BE2C (cell line): Measurements from ENCODE around the gene SYCN. TPM values are rescaled to one million over a fixed set of nuclear protein-coding genes. Genes with fewer than 3 reads are reported as not detected.

ENCODE experiments used
- DNase-seq: peaks from one replicate; pipeline ENCODE4 v3.0.0-alpha.2; 2020
- H3K27me3 ChIP-seq: fragments of 250-450 bp; sonication (Bioruptor Pico); 2 replicates; pipeline ENCODE4 v1.5.1; 2020; ENCODE audit warnings: mild to moderate bottlenecking
- H3K36me3 ChIP-seq: fragments of 250-450 bp; sonication (Bioruptor Pico); 2 replicates; pipeline ENCODE4 v1.5.1; 2020; ENCODE audit warnings: mild to moderate bottlenecking
- H3K4me1 ChIP-seq: fragments of 250-450 bp; sonication (Bioruptor Pico); 2 replicates; pipeline ENCODE4 v1.5.1; 2020
- H3K4me3 ChIP-seq: 2 replicates; pipeline ENCODE4 v1.5.1; 2011; ENCODE audit warnings: low read depth, low read length
- H3K9me3 ChIP-seq: fragments of 250-450 bp; sonication (Bioruptor Pico); 2 replicates; pipeline ENCODE4 v1.5.1; 2020
- polyA plus RNA-seq: library from polyadenylated mRNA; unstranded; fragments of >200 nt; gene quantifications from one replicate; pipeline ENCODE4 v1.2.1, GENCODE V29; 2012; ENCODE audit warnings: low read depth, missing spikeins; ENCODE audit not compliant: insufficient read length, insufficient read depth
- TF ChIP-seq, protein P1 (sequence below): IDR thresholded peaks from 2 replicates; pipeline ENCODE4 v1.5.1; 2012; ENCODE audit warnings: mild to moderate bottlenecking, low read depth, low read length

SYCN gene, protein sequence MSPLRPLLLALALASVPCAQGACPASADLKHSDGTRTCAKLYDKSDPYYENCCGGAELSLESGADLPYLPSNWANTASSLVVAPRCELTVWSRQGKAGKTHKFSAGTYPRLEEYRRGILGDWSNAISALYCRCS
- not detected for polyA plus RNA-seq

DNA sequence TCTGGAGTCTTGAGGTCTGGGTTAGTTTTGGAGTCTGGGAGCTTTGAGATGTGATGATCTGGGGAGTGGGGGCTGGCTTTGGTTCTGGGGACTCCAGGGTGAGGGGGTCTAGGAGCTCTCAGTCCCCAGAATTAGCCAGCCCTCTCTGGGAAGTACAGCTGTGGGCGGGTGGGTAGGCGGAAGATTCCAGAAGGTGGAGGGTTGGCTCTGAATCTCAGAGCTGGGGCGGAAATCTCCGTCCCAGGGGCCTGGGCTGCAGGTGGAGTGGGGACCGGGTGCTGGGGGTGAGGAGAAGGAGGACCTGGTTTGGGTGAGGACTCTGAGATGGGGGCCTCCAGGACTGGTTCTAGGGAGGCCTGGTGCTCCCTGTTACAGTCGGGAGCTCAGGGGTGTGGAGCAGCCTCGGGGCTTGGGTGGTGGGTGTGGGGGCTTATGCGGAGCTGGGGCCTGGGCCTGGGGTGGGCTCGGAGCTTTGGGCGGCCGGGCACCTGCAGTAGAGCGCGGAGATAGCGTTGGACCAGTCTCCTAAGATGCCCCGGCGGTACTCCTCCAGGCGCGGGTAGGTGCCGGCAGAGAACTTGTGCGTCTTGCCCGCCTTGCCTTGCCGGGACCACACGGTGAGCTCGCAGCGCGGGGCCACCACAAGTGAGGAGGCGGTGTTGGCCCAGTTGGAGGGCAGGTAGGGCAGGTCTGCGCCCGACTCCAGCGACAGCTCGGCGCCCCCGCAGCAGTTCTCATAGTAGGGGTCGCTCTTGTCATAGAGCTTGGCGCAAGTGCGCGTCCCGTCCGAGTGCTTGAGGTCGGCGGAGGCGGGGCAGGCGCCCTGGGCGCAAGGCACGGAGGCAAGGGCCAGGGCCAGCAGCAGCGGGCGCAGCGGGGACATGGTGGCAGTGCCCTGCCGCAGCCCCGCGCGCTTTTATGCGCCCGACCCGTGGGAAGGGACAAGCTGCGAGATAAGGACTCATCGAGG lies at the start of gene SYCN:
Gene SYCN, minus strand, starts transcription at position 892 of the 970 bp plus-strand sequence. Its CDS starts 9 bp downstream, at position 883.
- no peaks in the 10 kb centered on the region for H3K9me3 ChIP-seq
- no peak for DNase-seq
- H3K27me3 ChIP-seq: peaks cover 21% of the 10 kb centered on the region
- H3K4me3 ChIP-seq: no peak within 1 kb of the TSS
- no peaks in the 10 kb centered on the region for H3K4me1 ChIP-seq
- no peaks in the 10 kb centered on the region for H3K36me3 ChIP-seq
- TF ChIP-seq, protein P1, sequence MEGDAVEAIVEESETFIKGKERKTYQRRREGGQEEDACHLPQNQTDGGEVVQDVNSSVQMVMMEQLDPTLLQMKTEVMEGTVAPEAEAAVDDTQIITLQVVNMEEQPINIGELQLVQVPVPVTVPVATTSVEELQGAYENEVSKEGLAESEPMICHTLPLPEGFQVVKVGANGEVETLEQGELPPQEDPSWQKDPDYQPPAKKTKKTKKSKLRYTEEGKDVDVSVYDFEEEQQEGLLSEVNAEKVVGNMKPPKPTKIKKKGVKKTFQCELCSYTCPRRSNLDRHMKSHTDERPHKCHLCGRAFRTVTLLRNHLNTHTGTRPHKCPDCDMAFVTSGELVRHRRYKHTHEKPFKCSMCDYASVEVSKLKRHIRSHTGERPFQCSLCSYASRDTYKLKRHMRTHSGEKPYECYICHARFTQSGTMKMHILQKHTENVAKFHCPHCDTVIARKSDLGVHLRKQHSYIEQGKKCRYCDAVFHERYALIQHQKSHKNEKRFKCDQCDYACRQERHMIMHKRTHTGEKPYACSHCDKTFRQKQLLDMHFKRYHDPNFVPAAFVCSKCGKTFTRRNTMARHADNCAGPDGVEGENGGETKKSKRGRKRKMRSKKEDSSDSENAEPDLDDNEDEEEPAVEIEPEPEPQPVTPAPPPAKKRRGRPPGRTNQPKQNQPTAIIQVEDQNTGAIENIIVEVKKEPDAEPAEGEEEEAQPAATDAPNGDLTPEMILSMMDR: no peak

DNA sequence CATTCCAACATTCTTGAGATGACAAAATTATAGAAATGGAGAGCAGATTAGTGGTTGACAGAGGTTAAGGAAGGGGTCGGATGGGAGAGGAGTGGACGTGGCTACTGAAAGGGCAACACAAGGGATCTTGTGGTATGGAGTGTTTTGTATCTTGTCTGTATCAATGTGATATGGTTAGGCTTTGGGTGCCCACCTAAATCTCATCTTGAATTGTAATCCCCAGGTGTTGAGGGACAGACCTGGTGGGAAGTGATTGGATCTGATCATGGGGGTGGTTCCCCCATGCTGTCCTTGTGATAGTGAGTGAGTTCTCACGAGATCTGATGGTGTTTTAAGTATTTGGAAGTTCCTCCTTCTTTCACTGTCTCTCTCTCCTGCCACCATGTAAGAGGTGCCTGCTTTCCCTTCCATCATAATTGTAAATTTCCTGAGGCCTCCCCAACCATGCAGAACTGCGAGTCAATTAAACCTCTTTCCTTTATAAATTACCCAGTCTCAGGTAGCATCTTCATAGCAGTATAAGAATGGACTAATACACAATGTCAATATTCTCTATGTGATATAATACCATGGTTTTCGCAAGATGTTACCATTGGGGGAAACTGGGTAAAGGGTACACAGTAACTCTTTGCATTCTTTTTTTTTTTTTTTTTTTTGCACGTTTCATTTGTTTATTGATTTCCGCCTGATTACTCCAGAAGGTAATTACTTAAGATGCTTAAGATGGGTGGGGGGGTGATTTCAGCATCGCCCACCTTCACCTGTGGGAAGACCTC lies 49.5 kb upstream of the SYCN start:
- Histone ChIP-seq H3K4me1 (peaks cover 7% of the 10 kb centered on the region), H3K4me3 (no peak overlapping the region), H3K9me3 (no peaks in the 10 kb centered on the region), H3K27me3 (no peaks in the 10 kb centered on the region), H3K36me3 (no peaks in the 10 kb centered on the region)
- no peak for DNase-seq
- TF ChIP-seq, protein P1: no peak

DNA sequence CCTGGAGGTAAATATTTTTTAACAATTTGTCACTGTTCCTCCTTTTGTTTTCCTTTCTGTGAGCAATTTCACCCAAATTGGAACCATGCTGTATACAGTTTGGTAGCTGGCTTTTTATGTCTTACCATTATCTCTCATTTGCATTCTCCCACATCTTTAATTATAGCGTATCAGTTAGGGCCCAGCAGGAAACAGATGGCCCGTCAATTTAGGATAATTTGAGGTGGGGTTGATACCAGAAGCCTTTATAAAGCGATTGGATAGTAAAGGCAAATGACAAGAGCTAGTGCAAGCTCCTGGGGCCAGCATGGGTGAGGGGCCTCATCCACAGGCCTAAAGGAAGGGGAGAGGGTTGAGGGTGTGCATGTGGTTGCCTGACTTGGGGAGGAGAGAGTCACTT lies 48.4 kb upstream of the SYCN start:
- TF ChIP-seq, protein P1: no peak
- no peaks in the 10 kb centered on the region for H3K36me3 ChIP-seq
- no peaks in the 10 kb centered on the region for H3K9me3 ChIP-seq
- H3K27me3 ChIP-seq: no peaks in the 10 kb centered on the region
- H3K4me3 ChIP-seq: no peak overlapping the region
- DNase-seq: no peak
- H3K4me1 ChIP-seq: no peaks in the 10 kb centered on the region; the same call in 1 of the 2 replicates

DNA sequence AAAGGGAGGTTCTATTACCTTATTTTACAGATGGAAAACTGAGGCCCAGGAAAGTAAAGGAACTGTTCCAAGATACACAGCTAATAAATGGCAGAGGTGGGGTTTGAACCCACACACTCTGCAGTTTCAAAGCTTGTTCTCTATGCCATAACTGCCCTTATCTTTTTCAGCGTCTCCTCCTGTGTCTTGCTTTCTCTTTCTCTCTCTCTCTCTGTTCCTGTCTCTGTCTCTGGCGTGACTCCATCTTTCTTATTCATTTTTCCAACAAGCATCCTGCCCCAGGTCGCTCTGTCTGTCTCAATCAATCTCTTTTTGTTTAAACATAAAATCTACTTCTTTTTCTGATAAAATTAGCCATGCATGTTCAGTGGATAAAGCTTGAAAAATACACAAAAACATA lies 47.8 kb upstream of the SYCN start:
- H3K4me1 ChIP-seq: no peaks in the 10 kb centered on the region; the same call in 1 of the 2 replicates
- DNase-seq: no peak
- H3K36me3 ChIP-seq: no peaks in the 10 kb centered on the region
- TF ChIP-seq, protein P1: no peak
- no peak overlapping the region for H3K4me3 ChIP-seq
- no peaks in the 10 kb centered on the region for H3K9me3 ChIP-seq
- H3K27me3 ChIP-seq: no peaks in the 10 kb centered on the region

DNA sequence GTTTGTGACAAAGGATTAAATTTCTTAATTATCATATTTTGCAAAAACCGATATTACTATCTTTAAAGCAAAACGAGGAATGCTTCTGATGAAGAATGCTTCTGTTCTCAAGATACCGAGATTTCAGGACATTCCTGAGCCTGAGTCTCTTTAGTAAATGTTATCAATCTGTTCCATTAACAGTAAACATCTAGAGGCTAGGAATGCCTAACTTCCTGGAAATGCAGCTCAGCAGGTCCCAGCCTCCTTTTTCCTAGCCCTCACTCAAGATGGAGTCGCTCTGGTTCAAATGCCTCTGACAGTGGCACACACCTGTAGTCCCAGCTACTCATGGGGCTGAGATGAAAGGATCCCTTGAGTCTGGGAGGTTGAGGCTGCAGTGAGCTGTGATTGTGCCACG lies 47.0 kb upstream of the SYCN start:
- no peak overlapping the region for H3K4me3 ChIP-seq
- DNase-seq: no peak
- no peaks in the 10 kb centered on the region for H3K36me3 ChIP-seq
- TF ChIP-seq, protein P1: no peak
- no peaks in the 10 kb centered on the region; the same call in 1 of the 2 replicates for H3K4me1 ChIP-seq
- no peaks in the 10 kb centered on the region for H3K27me3 ChIP-seq
- no peaks in the 10 kb centered on the region for H3K9me3 ChIP-seq
